Middle frontal gyrus (tissue), 1 donor: Measurements from ENCODE around the gene MR1.
"Not testable (repeated sequence)": the region's sequence is repeated elsewhere in the genome, so short reads cannot be mapped to it uniquely, and the experiment has no call there.

Experiments
- DNase-seq: peaks from one replicate; pipeline ENCODE4 v3.0.0-alpha.2; 2015; ENCODE audit warnings: low spot score; ENCODE audit errors: extremely low spot score

Gene MR1

GRCh38 chr1:181028615-181029014 is 5.2 kb upstream of the MR1 start:
- no peak for DNase-seq

GRCh38 chr1:181032535-181032934 is 1.2 kb upstream of the MR1 start:
- no peak for DNase-seq

- DNase-seq = no peak
These were observed 520 bp upstream of the MR1 start for GRCh38 chr1:181033128-181033798.

- not testable (repeated sequence) for DNase-seq
These were observed 1.4 kb downstream of the MR1 start for GRCh38 chr1:181035210-181035609.

- no peak for DNase-seq
These were observed 2.5 kb downstream of the MR1 start for GRCh38 chr1:181036107-181036836.

- no peak for DNase-seq
These were observed 3.6 kb downstream of the MR1 start for GRCh38 chr1:181037386-181037785.

- no peak for DNase-seq
These were observed 4.7 kb downstream of the MR1 start for GRCh38 chr1:181038399-181038873.

- no peak for DNase-seq
These were observed 6.6 kb downstream of the MR1 start for GRCh38 chr1:181040284-181040865.

- DNase-seq = no peak
These were observed 9.5 kb downstream of the MR1 start for GRCh38 chr1:181043025-181043888.

- DNase-seq = no peak
These were observed 10.7 kb downstream of the MR1 start for GRCh38 chr1:181044449-181044966.

- DNase-seq = not testable (repeated sequence)
These were observed 12.2 kb downstream of the MR1 start for GRCh38 chr1:181045946-181046345.

- DNase-seq = no peak
These were observed 15.6 kb downstream of the MR1 start for GRCh38 chr1:181049378-181049777.

GRCh38 chr1:181050922-181051321 is 17.1 kb downstream of the MR1 start:
- no peak for DNase-seq

- no peak for DNase-seq
These were observed 22.8 kb downstream of the MR1 start for GRCh38 chr1:181056560-181056959.

- DNase-seq = no peak
These were observed 23.3 kb downstream of the MR1 start for GRCh38 chr1:181057079-181057478.

GRCh38 chr1:181059435-181059834 is 25.7 kb downstream of the MR1 start:
- DNase-seq = no peak

GRCh38 chr1:181060066-181060465 is 26.3 kb downstream of the MR1 start:
- DNase-seq = no peak

- DNase-seq = not testable (repeated sequence)
These were observed 27.2 kb downstream of the MR1 start for GRCh38 chr1:181060947-181061346.

GRCh38 chr1:181061487-181061886 is 27.7 kb downstream of the MR1 start:
- DNase-seq = no peak

GRCh38 chr1:181061891-181062835 is 28.4 kb downstream of the MR1 start:
- no peak for DNase-seq
